ENCODE results near the gene IKZF4. TPM values are rescaled to one million over a fixed set of nuclear protein-coding genes. Genes with fewer than 3 reads are reported as not detected.
A peak's percentile ranks its signal among the peaks of the same experiment; 100 is the strongest.

The IKZF4 gene
- total RNA-seq, 1 donor from 2014 or later: 5.5 TPM

DNA sequence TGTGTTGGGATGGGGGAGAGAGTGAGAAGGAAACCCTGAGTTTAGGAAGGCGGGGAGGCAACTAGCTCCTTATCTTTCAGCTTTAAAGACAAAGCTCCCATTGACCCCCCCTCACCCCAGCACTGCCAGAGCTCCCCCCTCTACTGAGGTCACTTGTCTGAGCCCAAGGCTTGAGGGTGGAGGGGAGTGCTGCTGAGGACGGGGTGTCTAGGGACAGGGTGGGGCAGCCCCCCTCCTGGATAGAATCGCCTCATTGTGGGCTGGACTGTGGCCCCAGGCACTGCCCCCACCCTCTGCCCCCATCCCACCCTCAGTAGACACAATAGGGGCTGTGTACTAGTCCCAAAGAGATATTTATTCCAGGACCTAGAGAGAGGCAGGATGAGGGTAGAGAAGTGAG lies 62.1 kb downstream of the IKZF4 start:
- DNase-seq: peak; percentile 82

DNA sequence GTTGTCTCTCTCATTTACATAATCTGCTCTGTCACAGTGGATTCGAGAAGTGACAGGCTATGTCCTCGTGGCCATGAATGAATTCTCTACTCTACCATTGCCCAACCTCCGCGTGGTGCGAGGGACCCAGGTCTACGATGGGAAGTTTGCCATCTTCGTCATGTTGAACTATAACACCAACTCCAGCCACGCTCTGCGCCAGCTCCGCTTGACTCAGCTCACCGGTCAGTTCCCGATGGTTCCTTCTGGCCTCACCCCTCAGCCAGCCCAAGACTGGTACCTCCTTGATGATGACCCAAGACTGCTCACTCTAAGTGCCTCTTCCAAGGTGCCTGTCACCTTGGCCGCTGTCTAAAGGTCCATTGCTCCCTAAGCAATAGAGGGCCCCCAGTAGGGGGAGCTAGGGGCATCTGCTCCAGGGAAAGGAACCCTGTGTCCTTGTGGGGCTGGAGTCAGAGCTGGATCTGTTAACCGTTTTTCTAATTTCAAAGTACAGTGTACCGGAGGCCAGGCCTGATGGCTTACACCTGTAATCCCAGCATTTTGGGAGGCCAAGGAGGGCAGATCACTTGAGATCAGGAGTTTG lies 64.2 kb downstream of the IKZF4 start:
- DNase-seq: no peak

- DNase-seq: no peak
Measured at GRCh38 chr12:56086096-56086495, 65.3 kb downstream of the IKZF4 start.

- DNase-seq: no peak
Measured at GRCh38 chr12:56086608-56087007, 65.8 kb downstream of the IKZF4 start.

- DNase-seq: no peak
Measured at GRCh38 chr12:56087220-56087619, 66.4 kb downstream of the IKZF4 start.

Other genes starting within 250 kb of the IKZF4 start
- 84.7 TPM for gene SARNP, start 203.3 kb upstream of the IKZF4 start, total RNA-seq
- gene ORMDL2, start 203.0 kb upstream of the IKZF4 start, total RNA-seq: 6.2 TPM
- gene DNAJC14, start 191.5 kb upstream of the IKZF4 start, total RNA-seq: 36.3 TPM
- not detected for gene MMP19, start 178.1 kb upstream of the IKZF4 start, total RNA-seq
- 20.0 TPM for gene PYM1, start 93.1 kb upstream of the IKZF4 start, total RNA-seq
- gene DGKA, start 89.9 kb upstream of the IKZF4 start, total RNA-seq: 10.9 TPM
- gene PMEL, start 55.0 kb upstream of the IKZF4 start, total RNA-seq: not detected
- 6.7 TPM for gene CDK2, start 54.2 kb upstream of the IKZF4 start, total RNA-seq
- 37.4 TPM for gene RAB5B, start 47.0 kb upstream of the IKZF4 start, total RNA-seq
- gene SUOX, start 23.8 kb upstream of the IKZF4 start, total RNA-seq: 8.3 TPM
- gene RPS26, start 20.9 kb downstream of the IKZF4 start, total RNA-seq: 61.3 TPM
- gene ERBB3, start 59.1 kb downstream of the IKZF4 start, total RNA-seq: 2.2 TPM
- 64.9 TPM for gene PA2G4, start 83.5 kb downstream of the IKZF4 start, total RNA-seq
- 1,070 TPM for gene RPL41, start 95.6 kb downstream of the IKZF4 start, total RNA-seq
- gene ZC3H10, start 97.2 kb downstream of the IKZF4 start, total RNA-seq: 10.6 TPM
- gene ESYT1, start 107.2 kb downstream of the IKZF4 start, total RNA-seq: 21.8 TPM
- 77.0 TPM for gene MYL6B, start 131.5 kb downstream of the IKZF4 start, total RNA-seq
- 417 TPM for gene MYL6, start 137.3 kb downstream of the IKZF4 start, total RNA-seq
- gene SMARCC2, start 168.4 kb downstream of the IKZF4 start, total RNA-seq: 80.6 TPM
- gene RNF41, start 200.9 kb downstream of the IKZF4 start, total RNA-seq: 78.1 TPM
- gene NABP2, start 203.3 kb downstream of the IKZF4 start, total RNA-seq: 20.1 TPM
- gene SLC39A5, start 209.0 kb downstream of the IKZF4 start, total RNA-seq: not detected
- gene ANKRD52, start 237.3 kb downstream of the IKZF4 start, total RNA-seq: 9.2 TPM
- 12.9 TPM for gene COQ10A, start 245.9 kb downstream of the IKZF4 start, total RNA-seq